Measurements from ENCODE around the gene CERT1. TPM values are rescaled to one million over a fixed set of nuclear protein-coding genes. Genes with fewer than 3 reads are reported as not detected.

The CERT1 gene
- total RNA-seq, 1 donor = 37.8 TPM

- TF ChIP-seq CTCF (IDR thresholded peaks at IDR 0.05; ENCODE audit: insufficient read depth, low read length) = no peak
- no peak overlapping the region for H3K4me3 ChIP-seq (ENCODE audit: low read depth, low read length)
- DNase-seq (ENCODE audit: low read depth) = no peak
These were observed 12.6 kb upstream of the CERT1 start for GRCh38 chr5:75524071-75524470.

- TF ChIP-seq CTCF (IDR thresholded peaks at IDR 0.05; ENCODE audit: insufficient read depth, low read length) = no peak
- no peak overlapping the region for H3K4me3 ChIP-seq (ENCODE audit: low read depth, low read length)
- no peak for DNase-seq (ENCODE audit: low read depth)
These were observed 11.8 kb upstream of the CERT1 start for GRCh38 chr5:75523275-75523674.

GRCh38 chr5:75522542-75522941, 11.1 kb upstream of the CERT1 start:
- no peak overlapping the region for H3K4me3 ChIP-seq (ENCODE audit: low read depth, low read length)
- peak; percentile 32 for DNase-seq (ENCODE audit: low read depth)
- no peak for TF ChIP-seq CTCF (IDR thresholded peaks at IDR 0.05; ENCODE audit: insufficient read depth, low read length)

GRCh38 chr5:75522025-75522424, 10.6 kb upstream of the CERT1 start:
- no peak for TF ChIP-seq CTCF (IDR thresholded peaks at IDR 0.05; ENCODE audit: insufficient read depth, low read length)
- no peak for DNase-seq (ENCODE audit: low read depth)
- H3K4me3 ChIP-seq (ENCODE audit: low read depth, low read length) = no peak overlapping the region

- DNase-seq (ENCODE audit: low read depth) = no peak
- no peak overlapping the region for H3K4me3 ChIP-seq (ENCODE audit: low read depth, low read length)
- no peak for TF ChIP-seq CTCF (IDR thresholded peaks at IDR 0.05; ENCODE audit: insufficient read depth, low read length)
These were observed 9.8 kb upstream of the CERT1 start for GRCh38 chr5:75521195-75521594.

- H3K4me3 ChIP-seq (ENCODE audit: low read depth, low read length) = no peak overlapping the region
- no peak for DNase-seq (ENCODE audit: low read depth)
- TF ChIP-seq CTCF (IDR thresholded peaks at IDR 0.05; ENCODE audit: insufficient read depth, low read length) = no peak
These were observed 8.3 kb upstream of the CERT1 start for GRCh38 chr5:75519761-75520160.

- H3K4me3 ChIP-seq (ENCODE audit: low read depth, low read length) = no peak overlapping the region
- no peak for TF ChIP-seq CTCF (IDR thresholded peaks at IDR 0.05; ENCODE audit: insufficient read depth, low read length)
These were observed 2.9 kb upstream of the CERT1 start for GRCh38 chr5:75514323-75514722.

More at GRCh38 chr5:75514323-75514722, 2.9 kb upstream of the CERT1 start:
- no peak for DNase-seq (ENCODE audit: low read depth)
